Measurements from ENCODE around the gene FSTL4.

The FSTL4 gene

DNA sequence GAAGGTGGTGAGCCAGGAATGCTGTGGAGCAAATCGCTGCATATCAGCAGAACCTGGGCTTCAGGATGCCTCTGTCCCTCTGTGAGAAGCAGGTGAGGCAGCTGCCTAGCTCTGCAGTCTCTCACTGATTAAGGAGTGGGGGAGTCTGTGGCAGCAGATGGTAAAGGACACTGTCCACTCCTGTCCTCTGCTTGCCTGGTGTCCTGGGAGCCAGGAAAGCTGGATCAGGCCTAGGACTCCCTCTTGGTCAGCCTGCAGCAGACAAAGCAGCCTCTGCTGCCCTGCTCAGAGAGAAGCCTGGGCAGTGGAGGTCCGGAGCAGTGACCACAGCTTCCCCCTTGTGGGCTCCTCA, 345.8 kb downstream of the FSTL4 start:
- in situ Hi-C loops (cut with HindIII; ENCODE audit: low sequenced_read_pairs) = no loop called here
- no peak for DNase-seq (ENCODE audit: low read depth, low spot score)
- TF ChIP-seq, protein P1, sequence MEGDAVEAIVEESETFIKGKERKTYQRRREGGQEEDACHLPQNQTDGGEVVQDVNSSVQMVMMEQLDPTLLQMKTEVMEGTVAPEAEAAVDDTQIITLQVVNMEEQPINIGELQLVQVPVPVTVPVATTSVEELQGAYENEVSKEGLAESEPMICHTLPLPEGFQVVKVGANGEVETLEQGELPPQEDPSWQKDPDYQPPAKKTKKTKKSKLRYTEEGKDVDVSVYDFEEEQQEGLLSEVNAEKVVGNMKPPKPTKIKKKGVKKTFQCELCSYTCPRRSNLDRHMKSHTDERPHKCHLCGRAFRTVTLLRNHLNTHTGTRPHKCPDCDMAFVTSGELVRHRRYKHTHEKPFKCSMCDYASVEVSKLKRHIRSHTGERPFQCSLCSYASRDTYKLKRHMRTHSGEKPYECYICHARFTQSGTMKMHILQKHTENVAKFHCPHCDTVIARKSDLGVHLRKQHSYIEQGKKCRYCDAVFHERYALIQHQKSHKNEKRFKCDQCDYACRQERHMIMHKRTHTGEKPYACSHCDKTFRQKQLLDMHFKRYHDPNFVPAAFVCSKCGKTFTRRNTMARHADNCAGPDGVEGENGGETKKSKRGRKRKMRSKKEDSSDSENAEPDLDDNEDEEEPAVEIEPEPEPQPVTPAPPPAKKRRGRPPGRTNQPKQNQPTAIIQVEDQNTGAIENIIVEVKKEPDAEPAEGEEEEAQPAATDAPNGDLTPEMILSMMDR (IDR thresholded peaks at IDR 0.05; ENCODE audit: low read depth, low read length) = no peak
- H3K4me3 ChIP-seq (ENCODE audit: low read depth, low read length) = no peak overlapping the region

DNA sequence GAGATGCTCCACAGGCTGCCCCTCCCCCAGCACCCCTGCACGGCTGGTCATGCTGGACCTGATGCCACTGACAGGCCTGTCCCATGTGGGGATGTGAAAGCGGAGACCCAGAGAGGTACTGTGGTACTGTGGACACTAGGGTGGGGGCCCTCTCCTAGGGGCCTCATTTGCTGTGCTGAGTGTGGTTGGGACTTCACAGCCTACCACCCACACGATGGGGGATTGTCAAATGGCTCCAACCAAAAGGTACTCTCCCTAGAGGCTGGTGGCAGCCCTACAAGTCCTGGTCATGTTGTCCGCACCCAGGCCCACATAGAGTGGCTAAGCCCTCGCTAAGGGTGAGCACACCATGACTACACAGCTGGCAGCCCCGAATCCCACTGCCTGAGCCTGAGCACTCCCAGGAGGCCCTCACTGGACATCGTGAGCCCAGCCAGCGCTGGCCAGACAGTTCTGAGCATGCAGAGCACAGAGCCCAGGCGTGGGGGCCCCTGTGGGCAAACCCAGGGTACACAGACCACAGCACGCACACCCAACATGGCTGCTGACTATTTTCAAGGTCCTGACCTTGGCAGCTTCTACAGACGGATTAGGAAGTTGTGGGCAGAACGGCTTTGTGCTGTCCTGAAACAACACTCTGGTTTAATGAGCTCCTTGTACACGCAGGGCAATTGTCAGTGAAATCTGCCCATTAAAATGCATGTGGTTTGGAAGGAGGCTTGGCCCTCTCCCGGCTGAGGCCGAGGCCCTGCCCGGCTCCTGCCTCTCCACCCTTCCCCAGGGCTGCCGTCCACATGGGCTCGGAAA, 346.4 kb downstream of the FSTL4 start:
- TF ChIP-seq, protein P1 (IDR thresholded peaks at IDR 0.05; ENCODE audit: low read depth, low read length) = no peak
- in situ Hi-C loops (cut with HindIII; ENCODE audit: low sequenced_read_pairs) = no loop called here
- no peak overlapping the region for H3K4me3 ChIP-seq (ENCODE audit: low read depth, low read length)
- DNase-seq (ENCODE audit: low read depth, low spot score) = peak; percentile 31

DNA sequence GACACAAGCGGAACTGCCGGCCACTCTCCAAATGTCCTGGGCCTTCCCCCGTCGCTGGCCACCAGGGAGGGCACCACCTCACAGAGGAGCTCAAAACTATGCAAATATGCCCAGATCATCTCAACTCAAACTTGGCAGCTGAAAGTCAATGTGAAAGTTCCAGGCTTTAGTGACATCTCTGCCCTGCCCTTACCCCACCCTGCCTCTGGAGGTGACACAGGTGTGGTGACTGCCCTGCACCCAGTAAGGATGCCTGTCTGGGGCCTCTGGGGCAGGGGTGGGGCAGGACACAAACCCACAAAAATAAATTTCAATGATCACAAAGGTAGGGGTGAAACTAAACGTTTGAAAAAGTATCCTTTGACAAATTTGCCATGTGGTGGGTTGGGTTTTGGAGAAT, 347.1 kb downstream of the FSTL4 start:
- no peak overlapping the region for H3K4me3 ChIP-seq (ENCODE audit: low read depth, low read length)
- no peak for DNase-seq (ENCODE audit: low read depth, low spot score)
- in situ Hi-C loops (cut with HindIII; ENCODE audit: low sequenced_read_pairs) = no loop called here
- TF ChIP-seq, protein P1 (IDR thresholded peaks at IDR 0.05; ENCODE audit: low read depth, low read length) = no peak

DNA sequence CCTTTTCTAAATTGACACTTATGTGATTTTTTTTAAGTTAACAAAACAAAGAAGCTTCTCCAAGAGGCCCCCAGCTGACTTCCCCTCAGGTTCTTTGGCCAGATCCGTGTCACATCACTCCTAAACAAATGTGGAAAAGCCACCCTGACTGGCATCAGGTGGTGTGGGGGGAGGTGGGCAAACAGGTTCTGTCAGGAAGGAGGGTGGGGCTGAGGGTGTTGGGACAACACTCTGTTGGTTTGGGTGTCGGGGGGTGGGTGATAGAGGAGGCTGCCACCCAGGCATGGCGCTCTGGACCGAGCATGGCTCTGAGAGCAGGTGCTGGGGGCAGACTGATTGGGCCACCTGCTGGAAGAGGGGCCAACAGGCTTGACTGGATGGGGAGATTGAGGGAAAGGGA, 349.7 kb downstream of the FSTL4 start:
- no peak overlapping the region for H3K4me3 ChIP-seq (ENCODE audit: low read depth, low read length)
- TF ChIP-seq, protein P1 (IDR thresholded peaks at IDR 0.05; ENCODE audit: low read depth, low read length) = no peak
- in situ Hi-C loops (cut with HindIII; ENCODE audit: low sequenced_read_pairs) = no loop called here
- DNase-seq (ENCODE audit: low read depth, low spot score) = no peak

DNA sequence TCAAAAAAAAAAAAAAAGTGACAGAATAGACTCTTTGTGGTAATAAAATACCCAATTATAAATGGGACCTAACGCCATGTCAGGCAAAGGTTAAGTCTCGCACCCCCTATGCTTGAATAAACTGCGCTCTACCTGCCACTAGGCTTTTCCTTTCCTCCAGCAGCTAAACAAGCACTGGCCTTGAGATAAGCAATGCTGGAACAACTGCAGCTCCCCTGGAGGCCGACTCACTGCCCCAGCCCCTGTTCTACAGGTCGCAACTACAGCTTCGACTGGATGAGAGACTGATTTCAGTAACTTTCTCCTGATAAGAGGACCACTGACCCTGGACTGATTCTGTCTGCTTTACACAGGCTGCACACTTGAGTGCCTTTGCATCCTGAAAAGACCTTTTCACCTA, 350.3 kb downstream of the FSTL4 start:
- no peak overlapping the region for H3K4me3 ChIP-seq (ENCODE audit: low read depth, low read length)
- DNase-seq (ENCODE audit: low read depth, low spot score) = no peak
- TF ChIP-seq, protein P1 (IDR thresholded peaks at IDR 0.05; ENCODE audit: low read depth, low read length) = no peak
- in situ Hi-C loops (cut with HindIII; ENCODE audit: low sequenced_read_pairs) = no loop called here

DNA sequence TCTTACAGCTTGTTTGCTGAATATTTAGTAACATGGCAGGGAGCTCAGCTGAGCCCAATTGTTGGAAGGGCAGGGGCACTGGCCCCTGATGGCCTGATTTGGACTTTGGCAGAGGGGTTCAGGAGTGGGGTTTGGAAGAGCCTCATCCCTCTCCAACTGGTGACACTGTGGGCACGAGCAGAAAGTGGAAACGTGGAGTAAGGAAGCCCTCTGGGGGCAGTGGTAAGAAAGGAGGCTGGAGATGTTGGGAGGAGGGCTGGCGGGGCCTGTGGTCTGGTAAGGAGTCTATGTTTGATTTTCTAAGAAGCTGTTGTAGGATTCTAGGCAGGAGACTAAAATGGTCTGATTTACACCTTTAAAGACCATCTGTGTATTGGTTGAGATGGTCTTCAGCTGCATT, 351.6 kb downstream of the FSTL4 start:
- no peak for DNase-seq (ENCODE audit: low read depth, low spot score)
- no peak overlapping the region for H3K4me3 ChIP-seq (ENCODE audit: low read depth, low read length)
- TF ChIP-seq, protein P1 (IDR thresholded peaks at IDR 0.05; ENCODE audit: low read depth, low read length) = peak; percentile 23
- in situ Hi-C loops (cut with HindIII; ENCODE audit: low sequenced_read_pairs) = no loop called here

Measured in astrocyte of the spinal cord (primary cell).